NOMO-1 treated with DMSO at 0.1 percent for 48 hours (cell line): ENCODE measurements around the gene ABHD12.

Experiments
- DNase-seq: peaks from one replicate; lab custom pipeline; 2025; ENCODE audit not compliant: unreplicated experiment; lab: John Stamatoyannopoulos, UW

Gene ABHD12

GRCh38 chr20:25292176-25292891 is 98.3 kb downstream of the ABHD12 start:
- DNase-seq, result no peak

DNA sequence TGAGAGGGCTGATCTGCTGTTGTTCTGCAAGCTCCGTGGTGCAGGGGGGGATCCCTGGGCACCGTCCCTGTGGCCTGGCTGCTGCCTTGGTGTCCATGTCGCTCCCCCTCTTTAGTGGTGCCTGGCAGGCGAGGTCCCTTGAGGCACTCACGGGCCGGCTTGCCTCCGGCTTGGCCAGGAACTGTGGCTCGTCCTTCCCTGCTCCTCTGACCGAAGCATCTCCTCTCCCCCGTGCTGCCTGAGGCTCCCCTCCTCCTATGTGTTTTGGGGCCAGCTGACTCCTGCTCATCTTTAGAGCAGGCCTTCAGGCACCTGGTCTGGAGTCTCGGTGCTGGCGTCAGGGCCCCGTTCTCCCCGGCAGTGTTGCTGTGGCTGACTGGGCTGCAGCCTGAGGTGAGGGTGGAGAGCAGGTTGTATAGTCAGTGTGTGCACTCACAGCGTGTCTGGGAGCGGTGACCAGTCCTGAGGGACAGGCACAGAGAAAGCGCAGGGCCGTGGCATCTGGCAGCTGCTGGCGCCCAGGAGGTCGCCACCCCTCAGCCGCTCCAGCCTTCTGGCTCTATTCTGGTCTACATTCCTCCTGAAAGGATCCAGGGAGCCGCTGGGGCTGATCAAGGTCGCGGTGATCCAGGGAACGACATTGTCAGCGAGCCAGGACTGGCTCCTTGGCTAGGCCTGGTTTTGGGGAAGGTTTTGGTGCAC is 99.1 kb downstream of the ABHD12 start:
- no peak for DNase-seq

DNA sequence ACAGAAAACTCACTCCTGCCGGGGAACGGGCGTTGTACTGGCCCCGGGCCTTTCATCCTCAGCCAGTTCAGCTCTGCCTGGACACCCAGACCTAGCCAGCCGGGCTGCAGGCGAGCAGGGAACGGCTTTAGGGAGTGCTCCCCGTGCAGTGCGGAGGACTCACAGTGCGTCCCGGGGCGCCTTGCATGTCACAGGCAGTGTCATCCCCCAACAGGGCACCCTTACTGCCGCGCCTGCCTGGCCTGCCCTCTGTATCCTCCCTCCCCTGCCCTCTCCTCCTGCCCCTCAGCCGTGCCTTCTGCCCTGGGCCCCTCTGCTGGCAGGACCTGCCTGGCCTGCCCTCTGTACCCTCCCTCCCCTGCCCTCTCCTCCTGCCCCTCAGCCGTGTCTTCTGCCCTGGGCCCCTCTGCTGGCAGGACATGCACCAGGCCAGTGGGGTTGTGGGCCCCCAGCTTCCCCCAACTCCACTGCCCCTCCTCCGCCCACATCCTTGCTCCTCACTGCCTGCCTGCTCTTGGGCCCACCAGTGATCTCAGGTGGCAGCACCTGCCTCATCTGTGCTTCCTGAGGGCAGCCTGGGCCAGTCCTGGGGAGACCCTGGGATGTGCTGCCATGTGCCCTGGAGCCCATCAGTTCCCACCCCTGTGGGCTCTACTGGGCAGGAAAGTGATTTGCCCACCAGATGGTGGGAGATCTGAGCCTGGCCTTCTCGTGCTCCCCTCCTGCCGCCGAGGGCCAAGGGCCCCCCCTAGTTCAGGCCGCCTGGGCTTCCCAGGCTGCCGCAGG is 99.8 kb downstream of the ABHD12 start:
- DNase-seq, result no peak

DNA sequence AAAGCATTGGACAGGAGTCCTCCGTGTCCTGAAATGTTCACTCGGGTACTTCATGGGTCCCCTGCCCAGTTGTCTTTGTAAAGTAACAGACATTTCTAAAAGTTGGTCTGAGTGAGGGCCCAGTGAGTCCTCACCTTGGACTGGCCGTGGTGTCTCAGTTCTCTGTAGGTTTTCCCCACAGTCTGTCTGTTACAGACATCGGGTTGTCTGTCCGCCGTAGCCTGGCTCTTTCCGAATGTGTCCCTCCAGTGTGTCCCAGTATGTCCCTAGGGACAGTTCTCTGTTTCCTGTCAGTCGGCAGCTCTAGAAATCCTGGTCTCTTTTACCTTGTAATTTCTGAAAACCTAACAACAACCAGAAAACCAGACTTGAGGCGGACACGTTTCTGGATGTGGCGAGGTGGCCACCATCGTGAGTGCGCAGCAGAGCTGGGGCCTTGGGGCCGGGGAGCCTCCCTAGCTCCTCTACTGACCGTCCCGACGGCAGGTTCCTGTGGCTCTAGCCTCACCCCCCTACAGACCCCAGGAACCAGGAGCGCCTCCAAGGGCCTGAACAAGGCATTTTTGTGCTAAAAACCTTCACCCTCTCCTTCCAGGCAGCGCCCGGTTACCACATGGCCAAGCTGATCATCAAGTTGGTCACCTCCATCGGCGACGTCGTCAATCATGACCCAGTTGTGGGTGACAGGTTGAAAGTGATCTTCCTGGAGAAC is 100.6 kb downstream of the ABHD12 start:
- DNase-seq, result no peak

- DNase-seq, result peak; percentile 22
Observed at GRCh38 chr20:25288291-25289181, 102.1 kb downstream of the ABHD12 start.

GRCh38 chr20:25287631-25288290 is 102.9 kb downstream of the ABHD12 start:
- DNase-seq, result no peak

GRCh38 chr20:25286917-25287316 is 103.7 kb downstream of the ABHD12 start:
- no peak for DNase-seq

- DNase-seq, result no peak
Observed at GRCh38 chr20:25285856-25286798, 104.5 kb downstream of the ABHD12 start.

GRCh38 chr20:25285091-25285647 is 105.5 kb downstream of the ABHD12 start:
- DNase-seq, result no peak

DNA sequence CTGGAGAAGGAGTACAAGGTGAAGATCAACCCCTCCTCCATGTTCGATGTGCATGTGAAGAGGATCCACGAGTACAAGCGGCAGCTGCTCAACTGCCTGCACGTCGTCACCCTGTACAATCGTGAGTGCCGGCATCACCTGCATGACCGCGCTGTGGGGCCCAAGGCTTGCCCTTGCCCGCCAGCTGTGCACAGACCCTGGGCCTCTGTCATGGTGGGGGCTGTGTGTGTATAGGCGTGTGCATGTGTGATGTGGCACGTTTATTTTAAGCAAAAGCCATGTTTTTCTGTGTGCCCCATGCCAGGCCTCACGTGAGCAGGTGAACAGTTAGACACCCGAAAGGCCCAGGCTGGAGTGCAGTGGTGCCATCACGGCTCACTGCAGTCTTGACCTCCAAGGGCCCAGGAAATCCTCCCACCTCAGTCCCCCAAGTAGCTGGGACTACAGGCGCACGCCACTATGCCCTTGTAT is 106.5 kb downstream of the ABHD12 start:
- DNase-seq, result no peak

DNA sequence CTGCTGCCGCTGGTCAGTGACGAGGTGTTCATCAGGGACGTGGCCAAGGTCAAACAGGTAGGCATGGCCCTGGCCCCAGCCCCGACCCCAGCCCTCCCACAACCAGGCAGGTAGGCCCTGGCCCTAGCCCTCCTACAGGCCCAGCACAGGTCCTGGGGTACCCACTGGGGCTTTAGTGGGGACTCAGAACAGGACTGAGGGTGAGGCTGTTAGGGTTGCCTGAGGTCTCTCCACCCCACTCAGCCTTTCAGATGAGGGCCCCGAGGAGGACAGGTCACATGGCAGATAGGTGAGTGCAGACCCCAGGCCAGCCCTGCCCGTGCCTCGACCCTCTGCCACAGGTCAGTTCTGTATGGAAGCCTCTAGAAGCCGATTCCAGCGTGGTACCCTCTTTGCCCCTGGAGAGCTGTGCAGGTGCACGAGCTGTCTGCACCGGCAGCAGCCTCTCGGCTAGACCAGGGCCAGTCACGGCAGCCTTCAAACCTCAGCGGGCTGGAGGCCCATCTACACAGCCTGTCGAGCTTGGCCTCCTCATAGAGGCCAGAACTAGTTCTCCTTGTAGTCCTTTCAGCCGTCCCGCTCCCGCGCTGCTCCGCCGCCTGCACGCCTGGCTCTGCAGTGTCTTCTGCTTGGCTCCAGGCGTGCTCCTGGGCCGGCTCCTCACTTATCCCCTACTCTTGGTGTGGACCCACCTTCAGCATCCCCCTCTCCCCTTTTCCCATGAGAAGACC is 107.2 kb downstream of the ABHD12 start:
- no peak for DNase-seq

DNA sequence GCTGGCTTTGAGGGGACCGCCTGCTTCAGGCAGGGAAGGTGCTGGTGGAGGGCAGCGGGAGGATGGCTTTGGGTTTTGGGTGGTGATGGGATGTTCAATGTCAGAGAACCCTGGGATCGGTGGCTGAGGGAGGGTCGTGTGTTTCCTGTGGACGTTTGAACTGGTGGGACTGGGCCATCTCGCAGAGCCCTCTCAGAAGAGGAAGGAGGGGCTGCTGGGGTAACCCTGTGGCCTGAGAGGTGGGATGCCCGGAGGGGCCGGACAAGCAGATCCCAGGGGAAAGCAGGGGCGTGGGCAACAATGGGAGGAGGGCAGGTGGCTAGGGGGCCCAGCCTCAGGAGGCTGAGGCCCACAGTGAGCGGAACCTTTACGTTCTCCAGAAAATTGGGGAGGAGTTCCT is 107.8 kb downstream of the ABHD12 start:
- DNase-seq, result no peak

DNA sequence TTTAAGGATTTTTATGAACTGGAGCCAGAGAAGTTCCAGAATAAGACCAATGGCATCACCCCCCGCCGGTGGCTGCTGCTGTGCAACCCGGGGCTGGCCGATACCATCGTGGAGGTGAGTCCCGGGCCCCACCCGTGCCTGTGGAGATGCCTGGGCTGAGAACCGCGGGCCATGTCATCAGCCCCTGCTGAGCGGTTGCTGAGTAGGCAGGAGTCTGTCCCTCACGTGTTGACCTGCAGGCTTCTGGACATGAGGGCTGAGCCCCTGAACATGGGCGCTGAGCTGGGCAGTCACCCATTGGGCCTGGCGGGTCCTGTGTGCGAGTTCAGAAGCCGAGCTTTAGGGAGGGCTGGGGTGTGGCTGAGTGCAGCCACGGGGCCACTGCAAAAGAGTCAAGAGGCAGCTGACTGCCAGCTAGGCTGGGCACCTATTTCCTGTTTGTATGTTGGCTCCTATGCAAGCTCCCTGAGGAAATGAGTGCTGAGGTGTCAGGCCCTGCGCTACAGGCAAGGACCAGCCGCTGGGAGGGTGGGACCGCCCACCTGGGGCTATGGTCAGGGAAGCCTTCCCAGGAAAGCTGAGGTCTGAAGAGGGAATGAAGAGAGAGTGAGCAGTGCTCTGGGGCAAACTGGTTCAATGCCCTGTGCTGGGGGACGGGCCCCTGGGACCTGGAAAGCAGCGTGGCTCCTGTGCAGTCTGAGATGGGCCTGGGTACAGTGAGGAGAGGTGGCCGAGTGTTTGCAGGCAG is 108.4 kb downstream of the ABHD12 start:
- no peak for DNase-seq

DNA sequence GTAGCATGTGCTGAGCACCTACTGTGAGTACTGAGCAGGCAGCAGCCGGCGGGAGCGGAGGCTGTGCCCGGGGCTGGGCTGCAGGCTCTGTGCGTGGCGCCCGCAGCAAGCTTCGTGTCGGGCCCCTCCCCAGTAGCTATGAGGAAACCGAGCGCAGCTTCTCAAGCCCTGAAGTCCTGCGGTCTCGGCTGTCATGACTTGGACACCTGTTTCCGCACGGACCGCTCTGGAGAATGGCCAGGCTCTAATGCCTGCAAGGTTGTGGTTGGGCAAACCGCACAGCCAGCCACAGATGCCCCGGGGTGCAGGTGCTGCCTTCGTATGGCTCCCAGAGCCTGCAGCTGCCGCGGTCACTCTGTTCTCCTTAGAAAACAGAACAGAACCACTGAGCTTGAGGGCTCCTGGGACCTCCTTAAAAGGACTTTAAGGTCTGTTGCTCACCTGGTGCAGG is 109.1 kb downstream of the ABHD12 start:
- DNase-seq, result no peak

DNA sequence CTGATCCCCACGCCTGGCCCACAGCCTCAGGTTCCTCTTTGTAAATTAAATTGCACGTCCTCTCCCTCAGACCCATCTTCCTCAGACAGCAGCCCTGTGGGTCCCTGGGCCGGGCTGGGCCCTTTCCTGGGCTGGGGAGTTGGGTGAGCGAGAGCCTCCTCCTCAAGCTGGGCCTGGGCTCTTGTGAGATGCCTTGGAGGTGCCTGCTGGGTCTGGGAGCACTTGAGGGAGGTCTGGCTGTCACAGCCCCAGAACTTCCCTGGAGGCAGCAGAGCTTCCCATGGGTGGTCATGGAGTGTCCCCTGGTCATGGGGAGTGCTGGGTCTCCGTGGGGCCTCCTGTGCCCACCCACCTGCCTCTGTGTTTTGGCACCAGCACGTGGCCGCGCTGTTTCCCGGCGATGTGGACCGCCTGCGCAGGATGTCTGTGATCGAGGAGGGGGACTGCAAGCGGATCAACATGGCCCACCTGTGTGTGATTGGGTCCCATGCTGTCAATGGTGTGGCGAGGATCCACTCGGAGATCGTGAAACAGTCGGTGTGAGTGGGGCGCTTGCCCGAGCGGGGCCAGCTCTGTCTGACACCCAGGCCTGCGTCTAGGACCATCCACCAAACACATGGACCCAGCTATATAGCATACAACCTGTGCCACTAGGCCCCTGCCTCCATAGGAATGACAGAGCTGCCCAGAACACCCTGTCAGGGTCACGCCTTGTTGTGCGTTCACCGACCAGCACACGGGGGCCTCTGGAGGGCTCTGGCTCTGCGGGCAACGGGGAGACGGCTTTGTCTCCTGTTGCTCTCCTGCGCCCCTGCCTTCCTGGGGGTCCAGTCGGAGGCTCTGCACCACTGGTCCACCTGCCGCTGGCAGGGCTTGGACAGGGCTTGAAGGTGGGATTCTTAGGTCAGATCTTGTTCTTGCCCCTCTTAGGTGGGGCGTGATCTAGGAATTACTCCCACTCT is 109.8 kb downstream of the ABHD12 start:
- no peak for DNase-seq
